Esophagus muscularis mucosa (tissue), 4 donors: ENCODE results near the gene LTF. TPM values are rescaled to one million over a fixed set of nuclear protein-coding genes. Genes with fewer than 3 reads are reported as not detected.

Source experiments
- DNase-seq: peaks from one replicate; pipeline ENCODE4 v3.0.0-alpha.2; 2017; ENCODE audit errors: extremely low spot score
- H3K27ac ChIP-seq, 4 donors: fragments of 200-600 bp; sonication (generic); replicated peaks in 1 of 4; 1 replicate in 3 of 4; 2 replicates in 1 of 4; pipeline ENCODE4 v1.5.1; 2016 to 2019; ENCODE audit warnings: mild to moderate bottlenecking in 1 of 4
- H3K27me3 ChIP-seq, 4 donors: fragments of 200-600 bp; sonication (generic); one replicate each; pipeline versions ENCODE4 v1.5.1 to v1.6.0; 2016 to 2019
- H3K36me3 ChIP-seq, 4 donors: fragments of 200-600 bp; sonication (generic); one replicate each; pipeline ENCODE4 v1.5.1; 2016 to 2019
- H3K4me1 ChIP-seq, 4 donors: fragments of 200-600 bp; sonication (generic); one replicate each; pipeline ENCODE4 v1.5.1; 2016 to 2019
- H3K4me3 ChIP-seq, 4 donors: fragments of 200-600 bp; sonication (generic); 1 replicate in 2 of 4; 2 replicates in 2 of 4; pipeline ENCODE4 v1.5.1; 2016 to 2019; ENCODE audit warnings: mild to moderate bottlenecking in 4 of 4, moderate library complexity in 1 of 4
- H3K9me3 ChIP-seq, 4 donors: fragments of 200-600 bp; sonication (generic); 1 replicate in 3 of 4; 2 replicates in 1 of 4; pipeline ENCODE4 v1.5.1; 2016 to 2019
- CTCF ChIP-seq, 3 experiments: fragments of 200-600 bp in 2 of 3; fragments of 450-650 bp in 1 of 3; sonication (generic) in 2 of 3; IDR thresholded peaks; one replicate each; pipeline ENCODE4 v1.5.1; 2017 to 2019; ENCODE audit warnings: antibody characterized with exemption in 3 of 3, mild to moderate bottlenecking in 2 of 3, moderate library complexity in 1 of 3
- EP300 ChIP-seq: sonication (generic); formaldehyde crosslinking; IDR thresholded peaks from one replicate; pipeline ENCODE4 v1.6.1; 2017; ENCODE audit warnings: antibody characterized with exemption
- POLR2A ChIP-seq: fragments of 450-650 bp; IDR thresholded peaks from one replicate; pipeline ENCODE4 v1.6.1; 2017; ENCODE audit warnings: antibody characterized with exemption, moderate library complexity, mild to moderate bottlenecking, low read depth
- POLR2AphosphoS5 ChIP-seq, 2 donors: sonication (generic); formaldehyde crosslinking; IDR thresholded peaks; one replicate each; pipeline ENCODE4 v1.6.1; 2017; ENCODE audit warnings: antibody characterized with exemption in 2 of 2
- WGBS: methylation state at CpG from one replicate; pipeline ENCODE4 v1.1.5; 2018; 5-methylcytosine and 5-hydroxymethylcytosine counted together
- intact Hi-C: fragments of 100-400 bp; cut with DNase I; formaldehyde crosslinking; loops from one replicate; pipeline ENCODE4 v1.15.1; 2023
- total RNA-seq, 4 donors: library from RNA; depleted of rRNA; stranded (reverse); fragments of >200 nt; gene quantifications; one replicate each; pipeline versions ENCODE4 v1.1.0 to v1.2.1, GENCODE V29; 2016

The LTF gene
- total RNA-seq, 4 donors from 2014 or later = 0.45 to 1.7 (median 0.87) TPM

- WGBS = 86% methylated on average over 6 of the region's 6 CpGs
- peaks cover 0 to 6% (median 3%) of the 10 kb centered on the region in 4 donors for H3K9me3 ChIP-seq
- intact Hi-C loops = no loop called here
- no peak for TF ChIP-seq POLR2AphosphoS5 (IDR thresholded peaks at IDR 0.05)
- no peak for TF ChIP-seq EP300
- no peak for TF ChIP-seq POLR2A
- no peak for TF ChIP-seq CTCF (IDR thresholded peaks at IDR 0.05)
- no peak overlapping the region for H3K4me3 ChIP-seq
- peaks cover 0 to 37% (median 0%) of the 10 kb centered on the region in 4 donors for H3K27me3 ChIP-seq
- DNase-seq = no peak
- H3K36me3 ChIP-seq = no peaks in the 10 kb centered on the region
- no peaks in the 10 kb centered on the region for H3K4me1 ChIP-seq
- no peak overlapping the region for H3K27ac ChIP-seq
These were observed 13.1 kb upstream of the LTF start for GRCh38 chr3:46477756-46478155.

- peaks cover 0 to 37% (median 0%) of the 10 kb centered on the region in 4 donors for H3K27me3 ChIP-seq
- no peaks in the 10 kb centered on the region for H3K36me3 ChIP-seq
- H3K9me3 ChIP-seq = peaks cover 0 to 6% (median 3%) of the 10 kb centered on the region in 4 donors
- 78% methylated on average over 4 of the region's 4 CpGs for WGBS
- intact Hi-C loops = no loop called here
- no peak for DNase-seq
- no peak overlapping the region for H3K4me3 ChIP-seq
- TF ChIP-seq EP300 (no peak), POLR2AphosphoS5 (IDR thresholded peaks at IDR 0.05) (no peak), POLR2A (no peak), CTCF (IDR thresholded peaks at IDR 0.05) (no peak)
- H3K4me1 ChIP-seq = no peaks in the 10 kb centered on the region
- H3K27ac ChIP-seq = no peak overlapping the region
These were observed 12.4 kb upstream of the LTF start for GRCh38 chr3:46477145-46477544.

- no peak for DNase-seq
- intact Hi-C loops = no loop called here
- Histone ChIP-seq H3K9me3 (peaks cover 0 to 6% (median 3%) of the 10 kb centered on the region in 4 donors), H3K4me3 (no peak overlapping the region), H3K27ac (no peak overlapping the region), H3K27me3 (peaks cover 0 to 6% (median 0%) of the 10 kb centered on the region in 4 donors), H3K4me1 (peaks cover 0 to 23% (median 0%) of the 10 kb centered on the region in 4 donors), H3K36me3 (no peaks in the 10 kb centered on the region)
- WGBS = 83% methylated on average over 2 of the region's 2 CpGs
- no peak for TF ChIP-seq POLR2A
- no peak for TF ChIP-seq POLR2AphosphoS5 (IDR thresholded peaks at IDR 0.05)
- TF ChIP-seq CTCF (IDR thresholded peaks at IDR 0.05) = no peak
- no peak for TF ChIP-seq EP300
These were observed 8.0 kb upstream of the LTF start for GRCh38 chr3:46472736-46473135.

- intact Hi-C loops = no loop called here
These were observed 6.7 kb upstream of the LTF start for GRCh38 chr3:46471371-46471914.

GRCh38 chr3:46470831-46471230 is 6.1 kb upstream of the LTF start:
- Histone ChIP-seq H3K27ac (no peak overlapping the region), H3K36me3 (no peaks in the 10 kb centered on the region), H3K27me3 (no peaks in the 10 kb centered on the region), H3K4me1 (peaks cover 0 to 23% (median 8%) of the 10 kb centered on the region in 4 donors), H3K9me3 (peaks cover 0 to 6% (median 3%) of the 10 kb centered on the region in 4 donors), H3K4me3 (no peak overlapping the region)
- TF ChIP-seq CTCF (IDR thresholded peaks at IDR 0.05) (no peak), EP300 (no peak), POLR2AphosphoS5 (IDR thresholded peaks at IDR 0.05) (no peak), POLR2A (no peak)
- WGBS = 93% methylated on average over 4 of the region's 4 CpGs
- intact Hi-C loops = no loop called here
- no peak for DNase-seq

More at GRCh38 chr3:46471371-46471914, 6.7 kb upstream of the LTF start:
- no peaks in the 10 kb centered on the region for H3K27me3 ChIP-seq
- DNase-seq = no peak
- no peaks in the 10 kb centered on the region for H3K36me3 ChIP-seq
- H3K4me3 ChIP-seq = no peak overlapping the region
- H3K9me3 ChIP-seq = peaks cover 0 to 6% (median 3%) of the 10 kb centered on the region in 4 donors
- 91% methylated on average over 5 of the region's 5 CpGs for WGBS
- H3K27ac ChIP-seq = no peak overlapping the region
- H3K4me1 ChIP-seq = peaks cover 0 to 23% (median 3%) of the 10 kb centered on the region in 4 donors
- TF ChIP-seq EP300 (no peak), POLR2A (no peak)
